CD14-positive monocyte (primary cell): ENCODE results near the gene POGLUT3. TPM values are rescaled to one million over a fixed set of nuclear protein-coding genes. Genes with fewer than 3 reads are reported as not detected.

Experiments used
- DNase-seq, 3 donors: peaks; one replicate each; pipeline ENCODE4 v3.0.0-alpha.2; 2011 to 2022
- H2AFZ ChIP-seq: 2 replicates; pipeline ENCODE4 v1.6.0; 2012; ENCODE audit warnings: mild to moderate bottlenecking, low read depth, low read length, inconsistent platforms; ENCODE audit not compliant: insufficient read depth, poor library complexity, severe bottlenecking
- H3K27ac ChIP-seq, 2 donors: 1 replicate in 1 of 2; 2 replicates in 1 of 2; pipeline ENCODE4 v1.5.1; 2012 to 2013; ENCODE audit warnings: low read length in 2 of 2, control low read depth in 1 of 2, inconsistent platforms in 1 of 2, low read depth in 1 of 2, mild to moderate bottlenecking in 1 of 2
- H3K27me3 ChIP-seq, 2 donors: one replicate each; pipeline versions ENCODE4 v1.6.0 to v1.6.1; 2011 to 2013; ENCODE audit warnings: low read length in 2 of 2; ENCODE audit not compliant: control insufficient read depth in 2 of 2, insufficient read depth in 2 of 2
- H3K36me3 ChIP-seq, 2 donors: replicated peaks in 1 of 2; 1 replicate in 1 of 2; 2 replicates in 1 of 2; pipeline versions ENCODE4 v1.5.1 to v1.6.1; 2012 to 2013; ENCODE audit warnings: low read length in 2 of 2, control low read depth in 1 of 2, inconsistent platforms in 1 of 2, mild to moderate bottlenecking in 1 of 2; ENCODE audit not compliant: insufficient read depth in 2 of 2, control insufficient read depth in 1 of 2
- H3K4me1 ChIP-seq, 2 donors: 1 replicate in 1 of 2; 2 replicates in 1 of 2; pipeline versions ENCODE4 v1.5.1 to v1.6.1; 2012 to 2013; ENCODE audit warnings: low read length in 2 of 2, control low read depth in 1 of 2, inconsistent platforms in 1 of 2, mild to moderate bottlenecking in 1 of 2, moderate library complexity in 1 of 2; ENCODE audit not compliant: insufficient read depth in 2 of 2, control insufficient read depth in 1 of 2
- H3K4me2 ChIP-seq: replicated peaks from 2 replicates; pipeline ENCODE3; 2012; ENCODE audit warnings: low read length, moderate library complexity, mild to moderate bottlenecking; ENCODE audit not compliant: poor library complexity, severe bottlenecking; ENCODE audit errors: extremely low read depth
- H3K4me3 ChIP-seq, 3 experiments: fragments of 200-600 bp in 1 of 3; sonication (generic) in 1 of 3; replicated peaks in 1 of 3; 1 replicate in 2 of 3; 2 replicates in 1 of 3; pipeline ENCODE4 v1.5.1; 2011 to 2013; ENCODE audit warnings: low read length in 3 of 3, mild to moderate bottlenecking in 3 of 3, control low read depth in 2 of 3, low read depth in 2 of 3, inconsistent platforms in 1 of 3, moderate library complexity in 1 of 3
- H3K79me2 ChIP-seq: 2 replicates; pipeline ENCODE4 v1.6.0; 2012; ENCODE audit warnings: mild to moderate bottlenecking, control low read depth, inconsistent platforms, low read length, moderate library complexity; ENCODE audit not compliant: insufficient read depth
- H3K9ac ChIP-seq: 2 replicates; pipeline ENCODE4 v1.6.0; 2017; ENCODE audit warnings: low read length, mild to moderate bottlenecking; ENCODE audit not compliant: insufficient read depth, poor library complexity, severe bottlenecking
- H3K9me3 ChIP-seq, 2 donors: replicated peaks in 1 of 2; 1 replicate in 1 of 2; 2 replicates in 1 of 2; pipeline versions ENCODE4 v1.5.1 to v1.6.1; 2012 to 2013; ENCODE audit warnings: low read length in 2 of 2, control low read depth in 1 of 2; ENCODE audit not compliant: control insufficient read depth in 1 of 2, insufficient read depth in 1 of 2
- H4K20me1 ChIP-seq: 2 replicates; pipeline ENCODE4 v1.6.0; 2012; ENCODE audit warnings: mild to moderate bottlenecking, low read length, control low read depth, moderate library complexity; ENCODE audit not compliant: insufficient read depth
- H3K27ac Mint-ChIP-seq, 7 donors: one replicate each; pipeline ENCODE4 v1.8.0; 2020; ENCODE audit warnings: mild to moderate bottlenecking in 7 of 7, mixed read lengths in 7 of 7, moderate library complexity in 6 of 7, inconsistent platforms in 2 of 7
- H3K27me3 Mint-ChIP-seq, 3 donors: one replicate each; pipeline ENCODE4 v1.8.0; 2021 to 2022; ENCODE audit warnings: low read depth in 3 of 3, mild to moderate bottlenecking in 3 of 3, mixed read lengths in 3 of 3, moderate library complexity in 3 of 3, inconsistent platforms in 1 of 3
- H3K36me3 Mint-ChIP-seq, 2 donors: one replicate each; pipeline ENCODE4 v1.8.0; 2020; ENCODE audit warnings: mixed read lengths in 2 of 2, inconsistent platforms in 1 of 2, mild to moderate bottlenecking in 1 of 2
- H3K4me1 Mint-ChIP-seq: one replicate; pipeline ENCODE4 v1.8.0; 2020; ENCODE audit warnings: mild to moderate bottlenecking, mixed read lengths
- H3K4me3 Mint-ChIP-seq, 2 donors: one replicate each; pipeline ENCODE4 v1.8.0; 2020; ENCODE audit warnings: mild to moderate bottlenecking in 2 of 2, mixed read lengths in 2 of 2, moderate library complexity in 1 of 2
- H3K9me3 Mint-ChIP-seq, 7 donors: one replicate each; pipeline ENCODE4 v1.8.0; 2020 to 2022; ENCODE audit warnings: mixed read lengths in 7 of 7, mild to moderate bottlenecking in 6 of 7, moderate library complexity in 6 of 7, inconsistent platforms in 2 of 7
- CTCF ChIP-seq: fragments of 200-600 bp; IDR thresholded peaks from one replicate; pipeline ENCODE4 v1.8.0; 2022; ENCODE audit warnings: antibody characterized with exemption, mild to moderate bottlenecking
- WGBS: methylation state at CpG from one replicate; pipeline ENCODE4 v1.1.5; 2013; ENCODE audit warnings: missing lambda C conversion rate; ENCODE audit not compliant: insufficient coverage; 5-methylcytosine and 5-hydroxymethylcytosine counted together
- intact Hi-C, 2 donors: fragments of 100-400 bp; cut with micrococcal nuclease; formaldehyde crosslinking; loops; one replicate each; pipeline versions ENCODE4 v1.15.0 to v1.15.1; 2023
- polyA minus RNA-seq: library from RNA; depleted of rRNA, polyadenylated mRNA; stranded (reverse); fragments of >200 nt; gene quantifications from 2 replicates; pipeline ENCODE4 v1.2.3, GENCODE V29; 2012
- polyA plus RNA-seq, 3 donors: library from polyadenylated mRNA; depleted of rRNA in 1 of 3; unstranded in 2 of 3; stranded (reverse) in 1 of 3; fragments of 300-500 nt in 2 of 3; fragments of >200 nt in 1 of 3; fragmentation: Illumina TruSeq in 2 of 3; gene quantifications; 1 replicate in 2 of 3; 2 replicates in 1 of 3; pipeline ENCODE4 v1.2.3, GENCODE V29; 2012 to 2021
- total RNA-seq, 12 experiments: library from RNA in 1 of 12; stranded (reverse) in 1 of 12; fragments of 120-200 nt in 1 of 12; gene quantifications; one replicate each; pipeline ENCODE4 v1.2.4 and lab custom pipeline; 2013 to 2026; ENCODE audit warnings: mixed read lengths in 6 of 12, inconsistent platforms in 1 of 12

The POGLUT3 gene
- total RNA-seq (2013) = 1.2 TPM
- polyA plus RNA-seq = 1 to 10 TPM in 1 of 3 donors, under 1 TPM in 2; 0.64 to 1.2 (median 0.80) TPM
- 0.42 and 1.4 TPM in 2 replicates for polyA minus RNA-seq
- 0.84 to 4.5 (median 2.2) reads per million in 11 experiments for total RNA-seq (lab: John Stamatoyannopoulos, UW)

- no peaks in the 10 kb centered on the region for H4K20me1 ChIP-seq
- no peaks in the 10 kb centered on the region for H3K27me3 ChIP-seq
- Mint-ChIP-seq H3K9me3 (no peaks in the 10 kb centered on the region), H3K27me3 (peaks cover 0 to 4% (median 0%) of the 10 kb centered on the region in 3 donors), H3K4me3 (peak within 1 kb of the TSS; percentile 87 to 97), H3K27ac (peak within 1 kb of the TSS; percentile 96 to 99 (median 98)), H3K4me1 (peaks cover 12% of the 10 kb centered on the region), H3K36me3 (peaks cover 0 to 2% of the 10 kb centered on the region in 2 donors)
- peaks cover 12 to 14% of the 10 kb centered on the region in 2 donors for H3K4me1 ChIP-seq
- peak within 1 kb of the TSS; percentile 63 to 91 (median 90) for H3K4me3 ChIP-seq
- WGBS = under 1% methylated on average over 72 of the region's 84 CpGs
- intact Hi-C loops = loop anchor here (5.0 to 10.0 kb wide), 2 partner anchors 273 to 931 kb away; partner anchors contain the start of genes ALKBH8 (in 1 of the 2), ATM (in 1 of the 2) and NPAT (in 1 of the 2)
- H2AFZ ChIP-seq = peak within 1 kb of the TSS; percentile 94
- H3K79me2 ChIP-seq = peaks cover 4% of the 10 kb centered on the region
- peak; percentile 2 to 30 (median 9) for DNase-seq
- no peak for TF ChIP-seq CTCF
- no peaks in the 10 kb centered on the region for H3K9me3 ChIP-seq
- peak within 1 kb of the TSS; percentile 99 for H3K4me2 ChIP-seq
- H3K9ac ChIP-seq = peak within 1 kb of the TSS; percentile 79
- peak within 1 kb of the TSS; percentile 52 to 94 for H3K27ac ChIP-seq
- no peaks in the 10 kb centered on the region for H3K36me3 ChIP-seq
Measured at GRCh38 chr11:108498046-108498815, at the start of gene POGLUT3. POGLUT3 (minus strand) TSS chr11:108498384; CDS start chr11:108498366, 18 bp downstream.

GRCh38 chr11:108545909-108546501 lies 47.8 kb upstream of the POGLUT3 start:
- Histone ChIP-seq H3K9ac (no peak overlapping the region), H3K4me2 (no peak overlapping the region), H3K4me3 (no peak overlapping the region), H3K4me1 (peaks cover 0 to 2% of the 10 kb centered on the region in 2 donors), H2AFZ (no peak overlapping the region), H4K20me1 (no peaks in the 10 kb centered on the region), H3K27me3 (no peaks in the 10 kb centered on the region), H3K27ac (no peak overlapping the region), H3K36me3 (no peaks in the 10 kb centered on the region), H3K79me2 (no peaks in the 10 kb centered on the region), H3K9me3 (no peaks in the 10 kb centered on the region)
- DNase-seq = no peak
- no peak overlapping the region for H3K4me3 Mint-ChIP-seq
- H3K9me3 Mint-ChIP-seq = no peaks in the 10 kb centered on the region
- H3K36me3 Mint-ChIP-seq = no peaks in the 10 kb centered on the region
- 80% methylated on average over 5 of the region's 5 CpGs for WGBS
- peak overlapping the region in 2 of 7 donors; percentile 21 to 39 for H3K27ac Mint-ChIP-seq
- intact Hi-C loops = no loop called here
- H3K4me1 Mint-ChIP-seq = peaks cover 4% of the 10 kb centered on the region
- peaks cover 0 to 3% (median 2%) of the 10 kb centered on the region in 3 donors for H3K27me3 Mint-ChIP-seq
- TF ChIP-seq CTCF = no peak
